ENCODE results near the gene PAQR8. TPM values are rescaled to one million over a fixed set of nuclear protein-coding genes. Genes with fewer than 3 reads are reported as not detected.
A peak's percentile ranks its signal among the peaks of the same experiment; 100 is the strongest.

Gene PAQR8
- total and polyA plus RNA-seq, 2 of the 13 experiments (the other 11 are each of a cell fraction or from before 2014, with no cell fraction given): 37.7 to 50.7 TPM

DNA sequence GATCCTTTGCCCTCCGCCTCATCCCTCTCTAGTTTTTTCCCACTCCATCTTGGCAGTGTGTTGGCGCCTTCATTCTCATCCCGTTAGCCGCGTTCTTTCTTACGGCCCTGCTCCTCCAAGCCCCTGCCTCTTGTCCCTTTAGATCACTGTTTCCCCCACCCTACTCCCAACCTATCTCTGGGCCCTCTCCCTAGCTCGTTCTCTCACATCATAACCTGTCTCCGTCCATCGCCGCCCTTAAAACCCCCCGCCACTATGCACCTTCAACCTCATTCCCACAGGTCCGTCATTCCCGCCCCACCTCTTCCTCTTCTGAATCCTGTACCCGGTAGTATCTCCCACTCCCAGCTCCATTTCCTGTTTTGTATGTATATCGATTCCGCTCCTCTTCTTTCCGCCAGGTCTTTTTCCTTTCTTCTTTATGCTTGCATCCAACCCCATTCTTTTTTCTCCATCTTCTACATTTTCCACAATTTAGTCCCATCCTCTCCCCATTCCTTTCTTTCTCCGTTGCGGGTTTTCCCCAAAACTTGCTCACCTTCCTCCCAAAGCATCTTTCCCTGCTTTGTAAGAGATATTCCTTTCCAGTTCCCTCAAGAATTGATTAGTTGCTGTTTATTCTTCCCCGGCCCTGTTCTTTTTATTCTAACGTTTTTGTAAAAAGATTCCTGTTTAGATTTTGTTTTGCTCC is 58.9 kb downstream of the PAQR8 start (continued):
- no peak for TF ChIP-seq ZNF33A (CRISPR knock-in tag; IDR thresholded peaks at IDR 0.05; ENCODE audit: borderline replicate concordance)
- no peak; the same call in 1 of the 2 replicates for TF ChIP-seq ZNF260 (CRISPR knock-in tag; IDR thresholded peaks at IDR 0.05; ENCODE audit: borderline replicate concordance, low read depth)
- TF ChIP-seq, protein P1, sequence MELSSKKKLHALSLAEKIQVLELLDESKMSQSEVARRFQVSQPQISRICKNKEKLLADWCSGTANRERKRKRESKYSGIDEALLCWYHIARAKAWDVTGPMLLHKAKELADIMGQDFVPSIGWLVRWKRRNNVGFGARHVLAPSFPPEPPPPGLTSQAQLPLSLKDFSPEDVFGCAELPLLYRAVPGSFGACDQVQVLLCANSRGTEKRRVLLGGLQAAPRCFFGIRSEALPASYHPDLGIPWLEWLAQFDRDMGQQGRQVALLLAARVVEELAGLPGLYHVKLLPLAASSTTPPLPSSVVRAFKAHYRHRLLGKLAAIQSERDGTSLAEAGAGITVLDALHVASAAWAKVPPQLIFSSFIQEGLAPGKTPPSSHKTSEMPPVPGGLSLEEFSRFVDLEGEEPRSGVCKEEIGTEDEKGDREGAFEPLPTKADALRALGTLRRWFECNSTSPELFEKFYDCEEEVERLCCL (CRISPR knock-in tag; IDR thresholded peaks at IDR 0.05; ENCODE audit: borderline replicate concordance): no peak
- no peak for TF ChIP-seq HNRNPH1 (optimal IDR thresholded peaks at IDR 0.05; ENCODE audit: low read depth, low read length)
- no peak for TF ChIP-seq EZH2 (conservative IDR thresholded peaks at IDR 0.05; ENCODE audit: low read depth, low read length)
- no peak for TF ChIP-seq IKZF4 (CRISPR knock-in tag; IDR thresholded peaks at IDR 0.05; ENCODE audit: borderline replicate concordance, low read depth, not compliant biosample characterization)
- TF ChIP-seq XRCC5 (optimal IDR thresholded peaks at IDR 0.05; ENCODE audit: low read length): peak; percentile 15
- TF ChIP-seq, protein P2, sequence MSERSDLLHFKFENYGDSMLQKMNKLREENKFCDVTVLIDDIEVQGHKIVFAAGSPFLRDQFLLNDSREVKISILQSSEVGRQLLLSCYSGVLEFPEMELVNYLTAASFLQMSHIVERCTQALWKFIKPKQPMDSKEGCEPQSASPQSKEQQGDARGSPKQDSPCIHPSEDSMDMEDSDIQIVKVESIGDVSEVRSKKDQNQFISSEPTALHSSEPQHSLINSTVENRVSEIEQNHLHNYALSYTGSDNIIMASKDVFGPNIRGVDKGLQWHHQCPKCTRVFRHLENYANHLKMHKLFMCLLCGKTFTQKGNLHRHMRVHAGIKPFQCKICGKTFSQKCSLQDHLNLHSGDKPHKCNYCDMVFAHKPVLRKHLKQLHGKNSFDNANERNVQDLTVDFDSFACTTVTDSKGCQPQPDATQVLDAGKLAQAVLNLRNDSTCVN (CRISPR knock-in tag; IDR thresholded peaks at IDR 0.05; ENCODE audit: borderline replicate concordance): no peak
- TF ChIP-seq CHD4 (IDR thresholded peaks at IDR 0.05; ENCODE audit: borderline replicate concordance, low read length): no peak
- TF ChIP-seq, protein P3, sequence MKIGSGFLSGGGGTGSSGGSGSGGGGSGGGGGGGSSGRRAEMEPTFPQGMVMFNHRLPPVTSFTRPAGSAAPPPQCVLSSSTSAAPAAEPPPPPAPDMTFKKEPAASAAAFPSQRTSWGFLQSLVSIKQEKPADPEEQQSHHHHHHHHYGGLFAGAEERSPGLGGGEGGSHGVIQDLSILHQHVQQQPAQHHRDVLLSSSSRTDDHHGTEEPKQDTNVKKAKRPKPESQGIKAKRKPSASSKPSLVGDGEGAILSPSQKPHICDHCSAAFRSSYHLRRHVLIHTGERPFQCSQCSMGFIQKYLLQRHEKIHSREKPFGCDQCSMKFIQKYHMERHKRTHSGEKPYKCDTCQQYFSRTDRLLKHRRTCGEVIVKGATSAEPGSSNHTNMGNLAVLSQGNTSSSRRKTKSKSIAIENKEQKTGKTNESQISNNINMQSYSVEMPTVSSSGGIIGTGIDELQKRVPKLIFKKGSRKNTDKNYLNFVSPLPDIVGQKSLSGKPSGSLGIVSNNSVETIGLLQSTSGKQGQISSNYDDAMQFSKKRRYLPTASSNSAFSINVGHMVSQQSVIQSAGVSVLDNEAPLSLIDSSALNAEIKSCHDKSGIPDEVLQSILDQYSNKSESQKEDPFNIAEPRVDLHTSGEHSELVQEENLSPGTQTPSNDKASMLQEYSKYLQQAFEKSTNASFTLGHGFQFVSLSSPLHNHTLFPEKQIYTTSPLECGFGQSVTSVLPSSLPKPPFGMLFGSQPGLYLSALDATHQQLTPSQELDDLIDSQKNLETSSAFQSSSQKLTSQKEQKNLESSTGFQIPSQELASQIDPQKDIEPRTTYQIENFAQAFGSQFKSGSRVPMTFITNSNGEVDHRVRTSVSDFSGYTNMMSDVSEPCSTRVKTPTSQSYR (CRISPR knock-in tag; IDR thresholded peaks at IDR 0.05; ENCODE audit: borderline replicate concordance): no peak
- TF ChIP-seq ZNF841 (CRISPR knock-in tag; IDR thresholded peaks at IDR 0.05; ENCODE audit: borderline replicate concordance): no peak
- TF ChIP-seq KMT2A (CRISPR knock-in tag; IDR thresholded peaks at IDR 0.05): no peak
- TF ChIP-seq KDM5B (CRISPR knock-in tag; IDR thresholded peaks at IDR 0.05; ENCODE audit: borderline replicate concordance): no peak
- TF ChIP-seq ZNF879 (CRISPR knock-in tag; IDR thresholded peaks at IDR 0.05): no peak
- TF ChIP-seq KDM2A (CRISPR knock-in tag; IDR thresholded peaks at IDR 0.05; ENCODE audit: borderline replicate concordance, low read depth): no peak
- 0 out of 2 replicates have a peak, but pooled peaks have one; percentile 29 for TF ChIP-seq SNAI1 (CRISPR knock-in tag; IDR thresholded peaks at IDR 0.05; ENCODE audit: borderline replicate concordance)
- no peak for TF ChIP-seq ARHGAP35 (CRISPR knock-in tag; IDR thresholded peaks at IDR 0.05; ENCODE audit: borderline replicate concordance)
- no peak for TF ChIP-seq ZNF10 (CRISPR knock-in tag; IDR thresholded peaks at IDR 0.05; ENCODE audit: borderline replicate concordance, low read depth)
- TF ChIP-seq ZNF205 (CRISPR knock-in tag; IDR thresholded peaks at IDR 0.05): no peak
- no peak for TF ChIP-seq CHCHD3 (CRISPR knock-in tag; IDR thresholded peaks at IDR 0.05)
- TF ChIP-seq HOXA3 (CRISPR knock-in tag; IDR thresholded peaks at IDR 0.05): no peak
- TF ChIP-seq SMAD9 (CRISPR knock-in tag; IDR thresholded peaks at IDR 0.05): no peak
- TF ChIP-seq ZNF235 (CRISPR knock-in tag; IDR thresholded peaks at IDR 0.05; ENCODE audit: borderline replicate concordance): no peak
- TF ChIP-seq ZNF629 (CRISPR knock-in tag; conservative IDR thresholded peaks at IDR 0.05): no peak
- no peak for TF ChIP-seq NFIB (CRISPR knock-in tag; IDR thresholded peaks at IDR 0.05; ENCODE audit: borderline replicate concordance)
- TF ChIP-seq ZFP1 (CRISPR knock-in tag; IDR thresholded peaks at IDR 0.05): no peak
